DOHH2 (cell line): Measurements from ENCODE around the gene LTB.

Experiments used
- CTCF ChIP-seq: fragments of 200-600 bp; sonication (generic); IDR thresholded peaks from one replicate; pipeline ENCODE4 v1.5.1; 2014; ENCODE audit warnings: antibody characterized with exemption, mild to moderate bottlenecking, low read depth, low read length; ENCODE audit not compliant: poor library complexity, severe bottlenecking
- EZH2phosphoT487 ChIP-seq: fragments of 200-600 bp; sonication (generic); IDR thresholded peaks from 2 replicates; pipeline ENCODE4 v1.6.1; 2017; ENCODE audit warnings: borderline replicate concordance, mild to moderate bottlenecking, antibody characterized with exemption, low read length, moderate library complexity, mixed read lengths

- TF ChIP-seq CTCF (no peak), EZH2phosphoT487 (no peak)
These were observed 46.8 kb upstream of the LTB start for GRCh38 chr6:31629014-31629413.
